Adrenal gland (tissue), 12 donors: ENCODE measurements around the gene PLCB1. TPM values are rescaled to one million over a fixed set of nuclear protein-coding genes. Genes with fewer than 3 reads are reported as not detected.

Experiments
- DNase-seq, 7 donors: peaks; one replicate each; pipeline ENCODE4 v3.0.0-alpha.2; 2019 to 2020
- H3K27ac ChIP-seq, 5 donors: fragments of 200-600 bp; sonication (generic) in 4 of 5; 1 replicate in 3 of 5; 2 replicates in 2 of 5; pipeline versions ENCODE4 v1.5.1 to v1.8.0; 2016 to 2020; ENCODE audit warnings: mild to moderate bottlenecking in 1 of 5
- H3K27me3 ChIP-seq: fragments of 200-600 bp; 2 replicates; pipeline ENCODE4 v1.8.0; 2021
- H3K36me3 ChIP-seq, 2 donors: fragments of 200-600 bp; replicated peaks in 1 of 2; 1 replicate in 1 of 2; 2 replicates in 1 of 2; pipeline versions ENCODE4 v1.5.1 to v1.8.0; 2018 to 2022
- H3K4me1 ChIP-seq, 2 donors: fragments of 200-600 bp; replicated peaks in 1 of 2; 1 replicate in 1 of 2; 2 replicates in 1 of 2; pipeline versions ENCODE4 v1.5.1 to v1.8.0; 2018 to 2021
- H3K4me3 ChIP-seq, 4 donors: fragments of 200-600 bp; sonication (generic) in 3 of 4; one replicate each; pipeline ENCODE4 v1.5.1; 2016 to 2018
- H3K9me3 ChIP-seq, 3 donors: fragments of 200-600 bp; sonication (generic) in 1 of 3; replicated peaks in 1 of 3; 1 replicate in 2 of 3; 2 replicates in 1 of 3; pipeline versions ENCODE4 v1.5.1 to v1.8.0; 2016 to 2021
- POLR2A ChIP-seq, 2 donors: fragments of 450-650 bp; IDR thresholded peaks; one replicate each; pipeline ENCODE4 v1.6.1; 2017; ENCODE audit warnings: antibody characterized with exemption in 2 of 2, mild to moderate bottlenecking in 2 of 2, moderate library complexity in 1 of 2
- WGBS, 4 donors: extraction: QIAGEN DNeasy Blood & Tissue Kit in 2 of 4; methylation state at CpG; one replicate each; pipeline versions ENCODE4 v1.1.5 to v1.1.7; 2013 to 2017; 5-methylcytosine and 5-hydroxymethylcytosine counted together
- intact Hi-C, 2 donors: fragments of 100-400 bp; cut with DNase I; formaldehyde crosslinking; loops; one replicate each; pipeline versions ENCODE4 v1.14.1 to v1.15.0; 2022 to 2023
- polyA plus RNA-seq, 3 donors: library from polyadenylated mRNA; stranded (reverse); fragments of 200-250 nt in 2 of 3; fragments of 350-450 nt in 1 of 3; fragmentation: Illumina TruSeq in 1 of 3; extraction: RNeasy Lipid Tissue Mini Kit (QIAGEN cat#74804) in 1 of 3; gene quantifications; one replicate each; pipeline ENCODE4 v1.2.3, GENCODE V29; 2013 to 2014
- total RNA-seq, 9 donors: library from RNA; depleted of rRNA in 4 of 9; stranded (reverse); fragments of >200 nt in 4 of 9; fragments of 120-200 nt in 1 of 9; fragmentation: NEBNext Ultra II Directional in 1 of 9; extraction: Animal tissue kit (Norgen Biotek cat#: 25700) in 1 of 9; gene quantifications; one replicate each; pipeline versions ENCODE4 v1.1.0 to v1.2.4, GENCODE V29; 2013 to 2023
- TF ChIP-seq, protein P1 (sequence below), 6 experiments: fragments of 450-650 bp in 4 of 6; fragments of 200-600 bp in 2 of 6; sonication (generic) in 1 of 6; IDR thresholded peaks; 1 replicate in 5 of 6; 2 replicates in 1 of 6; pipeline versions ENCODE4 v1.5.1 to v1.8.0; 2016 to 2021; ENCODE audit warnings: antibody characterized with exemption in 6 of 6, mild to moderate bottlenecking in 2 of 6, moderate library complexity in 1 of 6
- donor health status: healthy with polysubstance abuse.
- donor health status: Bipolar disorder and iron deficiency.
- donor health status: DM: yes; HTN: yes; CAD: no.
- donor health status: DM: no; HTN: no; CAD: no.
- donor health status: DM: no; HTN: no; CAD: no.
- donor health status: DM: yes; HTN: yes; CAD: no.

PLCB1 gene
- total and polyA plus RNA-seq, 12 donors: 7.7 to 56.6 (median 27.9) TPM

DNA sequence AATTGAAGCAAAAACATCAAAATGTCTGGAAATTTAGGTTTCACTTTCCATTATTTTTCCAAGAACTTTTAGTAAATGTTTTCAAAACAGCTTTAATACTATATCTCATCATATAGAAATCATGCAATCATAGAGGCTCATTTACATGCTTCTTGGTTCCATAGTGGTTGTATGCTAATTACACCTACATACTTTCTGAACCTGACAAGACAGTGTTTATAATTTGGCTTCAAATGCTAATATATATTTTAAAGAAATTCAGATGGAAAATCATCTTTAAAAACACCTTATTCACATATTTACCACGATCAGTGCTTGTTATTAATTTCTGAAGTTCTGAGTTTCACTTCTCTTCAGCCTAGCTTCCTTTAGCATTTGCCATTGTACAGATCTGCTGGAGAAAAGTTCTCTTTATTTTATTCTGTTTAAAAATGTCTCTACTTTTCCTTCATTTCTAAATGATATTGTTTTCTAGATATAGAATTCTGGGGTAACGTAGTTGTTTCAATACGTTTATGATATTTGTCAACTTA lies 89.9 kb downstream of the PLCB1 start:
- no peaks in the 10 kb centered on the region for H3K36me3 ChIP-seq
- no peaks in the 10 kb centered on the region for H3K27me3 ChIP-seq
- no peaks in the 10 kb centered on the region for H3K9me3 ChIP-seq
- WGBS, 4 donors: 91 to 94% (median 93%) methylated on average over 3 of the region's 3 CpGs
- no peak overlapping the region for H3K27ac ChIP-seq
- TF ChIP-seq, protein P1, sequence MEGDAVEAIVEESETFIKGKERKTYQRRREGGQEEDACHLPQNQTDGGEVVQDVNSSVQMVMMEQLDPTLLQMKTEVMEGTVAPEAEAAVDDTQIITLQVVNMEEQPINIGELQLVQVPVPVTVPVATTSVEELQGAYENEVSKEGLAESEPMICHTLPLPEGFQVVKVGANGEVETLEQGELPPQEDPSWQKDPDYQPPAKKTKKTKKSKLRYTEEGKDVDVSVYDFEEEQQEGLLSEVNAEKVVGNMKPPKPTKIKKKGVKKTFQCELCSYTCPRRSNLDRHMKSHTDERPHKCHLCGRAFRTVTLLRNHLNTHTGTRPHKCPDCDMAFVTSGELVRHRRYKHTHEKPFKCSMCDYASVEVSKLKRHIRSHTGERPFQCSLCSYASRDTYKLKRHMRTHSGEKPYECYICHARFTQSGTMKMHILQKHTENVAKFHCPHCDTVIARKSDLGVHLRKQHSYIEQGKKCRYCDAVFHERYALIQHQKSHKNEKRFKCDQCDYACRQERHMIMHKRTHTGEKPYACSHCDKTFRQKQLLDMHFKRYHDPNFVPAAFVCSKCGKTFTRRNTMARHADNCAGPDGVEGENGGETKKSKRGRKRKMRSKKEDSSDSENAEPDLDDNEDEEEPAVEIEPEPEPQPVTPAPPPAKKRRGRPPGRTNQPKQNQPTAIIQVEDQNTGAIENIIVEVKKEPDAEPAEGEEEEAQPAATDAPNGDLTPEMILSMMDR (IDR thresholded peaks at IDR 0.05): no peak
- no peak overlapping the region for H3K4me3 ChIP-seq
- intact Hi-C loops: no loop called here
- no peaks in the 10 kb centered on the region for H3K4me1 ChIP-seq
- no peak for DNase-seq

DNA sequence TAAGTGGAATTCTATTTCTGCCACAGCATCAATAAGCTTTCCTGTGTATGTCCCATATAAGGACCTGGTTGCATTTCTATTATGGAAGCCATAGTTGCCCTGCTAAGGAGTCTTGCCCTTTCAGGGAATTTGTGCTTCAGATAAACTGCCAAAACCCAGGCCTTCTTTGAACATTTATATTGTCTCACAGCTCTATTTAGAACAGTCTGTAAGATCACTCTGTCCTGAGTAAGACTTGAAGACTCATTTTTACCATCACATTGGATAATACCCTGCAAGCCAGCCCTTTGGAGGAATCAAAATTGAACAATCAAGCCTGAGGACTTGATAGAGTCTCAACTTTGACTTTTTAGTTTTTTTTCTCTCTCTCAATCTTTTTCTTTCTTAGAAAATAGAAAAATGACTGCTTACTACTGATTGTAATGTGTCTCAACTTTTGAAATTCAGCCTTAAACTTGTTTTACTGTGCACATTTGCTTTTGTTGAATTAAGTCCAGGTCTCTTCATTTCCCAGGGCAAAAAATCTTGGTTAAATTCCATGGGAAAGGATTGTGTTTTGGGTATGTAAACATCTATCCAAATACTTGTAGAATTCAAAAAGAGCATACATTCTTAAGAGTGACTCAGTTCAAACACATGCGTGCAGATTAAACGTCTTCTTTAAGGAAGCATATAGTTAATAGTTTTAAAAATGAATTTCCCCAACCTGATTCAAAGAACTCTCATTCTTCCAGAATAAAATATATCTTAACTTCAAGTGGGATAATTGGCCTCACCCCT lies 91.2 kb downstream of the PLCB1 start:
- H3K27me3 ChIP-seq: no peaks in the 10 kb centered on the region
- intact Hi-C loops: no loop called here
- no peak overlapping the region for H3K4me3 ChIP-seq
- H3K4me1 ChIP-seq: no peaks in the 10 kb centered on the region
- 64 to 91% (median 76%) methylated on average over 2 of the region's 2 CpGs for WGBS, 4 donors
- H3K9me3 ChIP-seq: no peaks in the 10 kb centered on the region
- H3K27ac ChIP-seq: no peak overlapping the region
- H3K36me3 ChIP-seq: no peaks in the 10 kb centered on the region
- no peak for DNase-seq
- TF ChIP-seq, protein P1 (IDR thresholded peaks at IDR 0.05): no peak
- TF ChIP-seq POLR2A (IDR thresholded peaks at IDR 0.05): no peak

DNA sequence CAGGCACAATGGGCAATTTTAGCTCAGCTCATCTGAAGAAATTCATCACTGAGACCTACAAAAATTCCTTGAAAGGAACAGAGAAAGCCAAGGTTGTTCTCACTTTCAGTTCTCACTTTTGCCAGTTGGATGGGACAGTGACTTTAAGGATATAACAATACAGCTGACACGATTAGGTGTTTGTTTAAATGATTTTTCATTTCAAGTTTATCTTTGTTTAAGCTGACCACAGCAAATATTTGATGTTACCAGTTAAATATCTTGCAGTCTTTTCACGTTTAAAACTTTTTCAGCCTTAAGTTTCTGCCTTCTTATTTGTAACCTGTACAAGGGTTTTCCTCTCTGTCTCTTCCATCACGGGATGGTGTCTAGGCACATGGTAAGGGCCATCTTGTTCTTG lies 93.6 kb downstream of the PLCB1 start:
- H3K4me1 ChIP-seq: no peaks in the 10 kb centered on the region
- H3K9me3 ChIP-seq: no peaks in the 10 kb centered on the region
- H3K27me3 ChIP-seq: no peaks in the 10 kb centered on the region
- 76 to 89% (median 82%) methylated on average over 3 of the region's 3 CpGs for WGBS, 4 donors
- TF ChIP-seq, protein P1 (IDR thresholded peaks at IDR 0.05): no peak
- no peak for TF ChIP-seq POLR2A (IDR thresholded peaks at IDR 0.05)
- H3K4me3 ChIP-seq: no peak overlapping the region
- intact Hi-C loops: no loop called here
- DNase-seq: no peak
- H3K27ac ChIP-seq: no peak overlapping the region
- no peaks in the 10 kb centered on the region for H3K36me3 ChIP-seq

DNA sequence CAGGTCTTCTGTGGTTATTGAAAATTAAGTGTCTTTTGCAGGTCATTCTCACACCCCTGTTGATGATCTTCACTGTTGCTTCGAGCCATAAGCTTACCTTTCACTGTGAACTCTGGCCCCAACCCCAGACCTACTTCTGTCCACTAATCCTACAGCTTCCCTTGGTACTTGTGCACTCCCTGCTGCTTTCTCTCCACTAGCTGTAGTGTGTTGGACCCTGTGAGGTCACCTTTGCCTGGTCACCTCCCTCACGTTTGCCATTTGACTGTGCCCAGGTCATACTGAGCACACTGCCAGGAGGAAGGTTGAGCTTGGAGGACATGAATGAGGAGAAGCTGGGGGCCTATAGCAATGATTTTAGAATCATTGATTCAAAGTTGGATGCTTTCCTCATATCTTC lies 94.0 kb downstream of the PLCB1 start:
- no peaks in the 10 kb centered on the region for H3K36me3 ChIP-seq
- no peak overlapping the region for H3K27ac ChIP-seq
- no peaks in the 10 kb centered on the region for H3K4me1 ChIP-seq
- 89 to 95% (median 93%) methylated on average over 2 of the region's 2 CpGs for WGBS, 4 donors
- TF ChIP-seq POLR2A (IDR thresholded peaks at IDR 0.05): no peak
- TF ChIP-seq, protein P1 (IDR thresholded peaks at IDR 0.05): no peak
- no peak for DNase-seq
- intact Hi-C loops: no loop called here
- no peaks in the 10 kb centered on the region for H3K27me3 ChIP-seq
- H3K9me3 ChIP-seq: no peaks in the 10 kb centered on the region
- no peak overlapping the region for H3K4me3 ChIP-seq
